GM21737 (cell line): ENCODE data around the gene RHOG.
A peak's percentile ranks its signal among the peaks of the same experiment; 100 is the strongest.
"Not testable (repeated sequence)": the region's sequence is repeated elsewhere in the genome, so short reads cannot be mapped to it uniquely, and the experiment has no call there.

Experiments
- ATAC-seq: cut with Tn5 transposase; IDR thresholded peaks from one replicate; pipeline ENCODE4 v1.9.1; 2021; ENCODE audit warnings: mild to moderate bottlenecking, moderate library complexity; ENCODE audit not compliant: unreplicated experiment

The RHOG gene

DNA sequence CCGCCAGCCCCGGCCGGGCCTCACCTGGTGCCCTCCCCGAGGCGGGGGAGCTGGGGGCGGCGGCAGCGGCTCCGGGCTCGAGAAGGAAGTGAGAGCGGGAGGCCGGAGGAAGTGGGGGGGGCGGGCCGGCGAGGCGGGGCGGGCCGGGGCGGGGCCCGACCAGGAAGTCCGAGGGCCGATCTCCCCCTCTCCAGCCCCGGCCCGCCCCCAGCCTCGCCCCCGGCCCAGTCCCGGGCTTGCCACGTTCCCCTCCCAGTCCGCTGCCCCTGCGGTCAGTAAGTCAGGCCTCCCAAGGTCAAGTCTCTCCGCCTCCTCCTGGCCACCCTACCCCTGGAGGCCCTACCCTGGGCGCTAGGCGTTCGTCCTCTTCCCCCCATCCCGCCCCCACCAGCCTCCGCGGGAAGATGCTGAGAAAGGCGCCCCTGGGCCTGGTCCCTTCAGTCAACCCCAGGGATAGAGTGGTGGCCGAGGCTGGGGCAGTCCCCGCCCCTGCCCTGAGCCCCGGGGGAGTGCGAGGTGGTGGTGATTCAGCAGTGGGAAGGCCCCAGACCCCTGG, at the start of gene RHOG:
Gene RHOG, minus strand, starts transcription at position 90 of the 556 bp plus-strand sequence. CDS start 12,821 bp downstream, outside the sequence.
- ATAC-seq: peak; percentile 43

DNA sequence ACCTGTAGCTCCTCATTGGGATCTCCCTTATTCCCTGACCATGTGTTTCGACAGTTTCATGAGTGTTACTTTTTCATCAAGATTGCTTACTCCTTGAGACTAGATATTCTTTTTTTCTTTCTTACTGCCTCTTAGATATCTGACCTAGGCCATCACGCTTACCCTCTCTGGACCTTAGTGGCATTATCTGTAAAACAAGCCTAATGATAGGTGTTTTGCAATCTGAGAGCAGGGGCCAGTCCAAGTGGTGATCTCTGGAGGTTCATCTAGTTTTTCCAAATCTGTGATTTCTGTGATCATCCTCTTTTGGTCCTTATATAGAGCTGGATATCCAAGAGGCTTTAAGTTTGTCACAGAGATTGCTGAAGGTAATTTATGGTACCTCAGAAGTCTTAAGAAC, 49.3 kb upstream of the RHOG start:
- no peak for ATAC-seq

DNA sequence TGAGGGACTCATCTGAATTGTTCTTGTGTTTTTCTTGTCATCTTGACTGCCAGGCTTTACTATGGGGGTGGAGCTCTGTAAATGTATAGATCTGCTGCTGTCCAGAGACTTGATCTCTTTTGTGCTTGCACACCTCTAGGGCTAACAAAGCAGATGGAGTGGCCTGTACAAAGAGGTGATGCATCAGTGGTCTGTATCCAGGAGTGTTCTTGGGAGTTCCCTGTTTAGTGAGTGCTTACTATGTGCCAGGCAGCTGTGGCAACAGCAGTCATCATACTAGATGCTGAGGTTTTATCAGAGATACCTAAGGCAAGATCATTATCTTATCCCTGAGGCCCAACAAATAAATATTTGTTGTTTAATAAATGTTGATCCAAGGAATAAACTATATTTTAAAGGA, 48.1 kb upstream of the RHOG start:
- no peak for ATAC-seq

GRCh38 chr11:3886985-3887384, 46.2 kb upstream of the RHOG start:
- ATAC-seq: no peak

- ATAC-seq: no peak
These were observed 45.1 kb upstream of the RHOG start for GRCh38 chr11:3885855-3886254.

DNA sequence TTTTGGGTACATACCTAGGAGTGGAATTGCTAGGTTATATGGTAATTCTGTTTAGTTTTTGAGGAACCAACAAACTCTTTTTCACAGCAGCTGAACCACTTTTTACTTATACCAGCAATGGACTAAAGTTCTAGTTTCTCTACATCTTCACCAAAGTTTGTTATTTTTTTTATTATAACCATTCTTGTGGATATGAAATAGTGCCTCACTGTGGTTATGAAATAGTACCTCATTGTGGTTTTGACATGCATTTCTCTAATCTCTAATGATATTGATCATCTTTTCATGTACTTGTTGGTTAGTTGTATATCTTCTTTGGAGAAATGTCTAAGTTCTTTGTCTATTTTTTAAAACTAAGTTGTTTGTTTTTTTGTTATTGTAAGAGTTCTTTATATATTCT, 41.9 kb upstream of the RHOG start:
- no peak for ATAC-seq

DNA sequence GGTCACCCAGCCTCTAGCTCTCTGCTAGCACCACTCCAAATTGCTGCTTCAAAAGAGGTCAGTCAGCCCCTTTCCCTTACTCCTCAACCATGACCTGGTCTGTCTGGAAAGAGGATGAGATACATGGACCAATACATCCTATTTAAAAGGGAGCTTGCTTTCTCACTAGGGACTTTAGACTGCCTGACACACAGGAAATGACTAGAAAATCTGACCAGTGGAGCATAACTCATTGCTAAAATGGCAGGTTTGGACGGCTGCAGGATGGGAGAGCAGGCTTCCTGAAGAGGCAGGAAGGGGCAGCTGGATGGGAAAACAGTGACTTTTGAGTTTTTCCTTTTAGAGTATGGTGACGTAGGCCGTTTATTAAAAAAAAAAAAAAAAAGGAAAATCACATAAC, 40.0 kb upstream of the RHOG start:
- peak; percentile 40 for ATAC-seq

DNA sequence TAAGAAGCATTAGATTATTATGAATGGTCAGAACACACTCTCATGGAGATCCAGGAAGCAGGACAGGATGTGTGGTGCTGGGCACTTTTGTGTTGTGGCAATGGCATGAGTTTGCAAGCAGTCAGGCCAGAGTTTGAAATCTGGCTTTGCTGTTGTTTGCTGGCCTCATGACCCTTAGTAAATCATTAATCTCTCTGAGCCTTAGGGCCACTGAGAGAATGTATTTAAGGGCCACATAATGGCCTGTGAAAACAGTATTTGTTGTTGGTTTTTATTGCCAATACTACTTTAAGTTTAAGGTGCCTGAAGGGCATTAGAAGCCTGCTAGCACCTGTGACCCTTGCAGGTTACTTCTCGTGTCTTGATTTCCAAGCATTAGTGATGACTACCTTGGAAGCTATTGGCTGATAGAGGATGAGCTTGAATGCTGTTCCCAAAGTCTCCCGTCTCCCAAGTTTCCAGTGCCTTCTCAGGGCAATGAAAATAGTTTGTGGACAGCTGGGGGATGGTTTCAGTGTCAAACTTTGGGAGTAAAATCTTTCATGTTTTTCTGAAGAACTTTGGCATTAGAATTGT, 39.3 kb upstream of the RHOG start:
- ATAC-seq: peak; percentile 36

- peak; percentile 40 for ATAC-seq
These were observed 38.6 kb upstream of the RHOG start for GRCh38 chr11:3879216-3879966.

- ATAC-seq: no peak
These were observed 37.5 kb upstream of the RHOG start for GRCh38 chr11:3878258-3878584.

DNA sequence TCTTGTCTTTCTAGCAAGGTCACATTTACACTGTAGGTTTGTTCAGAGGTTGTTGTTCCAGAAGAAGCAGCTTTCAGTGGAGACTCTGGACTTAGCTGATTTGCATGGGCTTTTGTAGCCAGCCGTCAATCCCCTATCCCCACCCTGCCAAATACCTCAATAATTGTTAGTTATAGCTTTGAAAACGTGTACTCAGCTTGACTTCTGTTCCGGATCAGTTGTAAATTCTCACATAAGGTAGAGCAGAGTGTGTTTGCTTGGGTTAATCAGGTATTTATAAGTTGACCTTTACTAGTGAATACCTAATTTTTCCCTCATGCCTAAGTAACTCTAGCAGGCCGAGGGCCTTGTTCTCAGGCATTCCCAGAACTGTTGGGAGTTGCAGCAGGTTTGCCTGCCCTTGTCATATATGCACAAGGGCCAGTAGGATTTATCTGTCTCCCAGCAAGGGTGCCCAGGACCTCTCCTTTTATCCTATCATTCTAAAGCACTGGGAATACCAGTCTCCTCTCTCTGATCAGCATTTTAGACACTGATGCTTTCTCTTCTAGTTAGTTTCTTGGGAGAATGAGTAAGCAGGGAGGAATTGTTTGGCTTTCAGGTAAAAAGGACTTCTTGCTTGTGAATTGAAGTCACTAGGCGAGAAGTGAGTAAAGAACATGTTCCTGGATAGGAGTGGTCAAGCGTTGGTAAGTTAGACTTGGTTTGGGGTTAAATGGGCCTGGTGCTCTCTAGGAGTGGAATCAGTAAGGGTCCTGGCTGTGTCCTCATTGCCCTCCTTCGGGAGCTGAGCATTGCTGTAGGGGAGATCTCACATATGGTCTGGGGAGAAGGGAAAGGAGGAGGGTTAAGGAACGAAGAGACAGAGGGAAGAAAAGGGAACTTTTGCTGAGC, 36.9 kb upstream of the RHOG start:
- no peak for ATAC-seq

- no peak for ATAC-seq
These were observed 35.9 kb upstream of the RHOG start for GRCh38 chr11:3876613-3877012.

- ATAC-seq: no peak
These were observed 33.1 kb upstream of the RHOG start for GRCh38 chr11:3873712-3874349.

DNA sequence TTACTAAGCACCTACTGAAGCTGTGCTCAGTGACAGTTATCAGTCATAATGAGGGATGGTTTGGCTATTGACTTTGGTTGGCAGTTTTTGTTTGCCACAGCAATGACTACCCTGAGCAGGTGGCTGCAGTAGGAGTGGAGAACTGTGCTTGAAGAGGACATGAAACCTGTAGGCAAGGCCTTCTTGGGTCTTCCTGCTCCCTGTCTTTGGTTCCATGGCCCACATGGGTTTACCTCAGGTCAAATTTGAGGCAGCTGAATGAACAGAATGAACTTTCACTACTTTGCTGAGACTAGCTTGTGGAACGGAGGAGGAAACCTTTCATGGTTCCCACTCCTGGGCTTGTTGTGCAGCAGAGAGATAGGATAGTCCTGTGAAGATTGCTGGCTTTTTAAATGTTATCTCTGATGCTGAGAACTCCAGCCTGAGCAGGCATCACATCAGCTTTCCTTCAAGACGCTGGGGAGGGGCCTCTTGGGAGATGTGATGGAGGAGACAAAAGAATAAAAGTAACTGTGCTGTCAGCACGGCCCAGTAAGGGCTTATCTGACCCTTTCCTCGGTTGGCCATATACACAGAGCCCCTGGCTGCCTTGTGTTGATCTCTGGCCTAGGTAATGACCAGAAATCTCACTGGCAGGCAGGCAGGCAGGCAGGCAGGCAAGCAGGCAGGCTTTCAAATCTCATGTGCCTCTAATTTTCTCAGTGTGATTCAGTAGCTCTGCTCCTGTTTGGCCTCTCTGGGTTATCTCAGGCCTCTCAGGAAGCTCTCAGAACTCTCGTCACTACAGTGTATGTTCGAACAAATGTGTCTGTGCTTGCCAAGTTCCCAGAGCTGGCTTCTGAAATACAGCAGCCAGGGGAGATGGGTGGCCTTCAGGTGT, 26.7 kb upstream of the RHOG start:
- peak; percentile 47 for ATAC-seq

DNA sequence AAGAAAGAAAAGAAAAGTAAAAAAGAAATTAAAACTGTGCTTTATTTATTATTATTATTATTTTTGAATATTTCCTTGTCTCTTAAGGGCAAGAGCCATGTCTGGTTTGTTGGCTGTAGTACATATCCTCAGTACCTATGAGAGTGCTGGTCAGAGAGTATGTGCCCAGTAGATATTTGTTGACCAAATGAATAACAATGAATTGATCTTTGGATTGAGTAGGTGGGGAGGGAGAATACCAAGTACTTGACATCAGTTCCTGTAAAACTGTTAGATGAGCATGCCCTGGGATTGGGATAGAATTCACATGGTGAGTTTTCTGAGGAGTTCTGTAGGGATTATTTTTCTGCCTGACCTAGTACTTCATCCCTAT, 26.1 kb upstream of the RHOG start:
- ATAC-seq: no peak

DNA sequence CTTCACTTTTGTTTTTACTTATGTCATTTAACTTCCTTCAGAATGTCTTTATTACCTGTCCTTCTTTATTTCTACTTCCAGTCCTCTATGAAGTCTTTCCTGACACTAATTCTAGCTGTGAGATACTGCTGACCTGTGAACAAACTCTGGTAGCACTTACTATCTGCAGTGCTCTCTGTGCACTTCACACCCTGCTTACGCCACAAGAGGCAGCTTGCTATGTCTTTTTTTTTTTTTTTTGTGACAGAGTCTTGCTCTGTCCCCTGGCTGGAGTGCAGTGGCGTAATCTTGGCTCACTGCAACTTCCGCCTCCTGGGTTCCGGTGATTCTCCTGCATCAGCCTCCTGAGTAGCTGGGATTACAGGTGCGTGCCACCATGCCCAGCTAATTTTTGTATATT, 25.4 kb upstream of the RHOG start:
- ATAC-seq: no peak

DNA sequence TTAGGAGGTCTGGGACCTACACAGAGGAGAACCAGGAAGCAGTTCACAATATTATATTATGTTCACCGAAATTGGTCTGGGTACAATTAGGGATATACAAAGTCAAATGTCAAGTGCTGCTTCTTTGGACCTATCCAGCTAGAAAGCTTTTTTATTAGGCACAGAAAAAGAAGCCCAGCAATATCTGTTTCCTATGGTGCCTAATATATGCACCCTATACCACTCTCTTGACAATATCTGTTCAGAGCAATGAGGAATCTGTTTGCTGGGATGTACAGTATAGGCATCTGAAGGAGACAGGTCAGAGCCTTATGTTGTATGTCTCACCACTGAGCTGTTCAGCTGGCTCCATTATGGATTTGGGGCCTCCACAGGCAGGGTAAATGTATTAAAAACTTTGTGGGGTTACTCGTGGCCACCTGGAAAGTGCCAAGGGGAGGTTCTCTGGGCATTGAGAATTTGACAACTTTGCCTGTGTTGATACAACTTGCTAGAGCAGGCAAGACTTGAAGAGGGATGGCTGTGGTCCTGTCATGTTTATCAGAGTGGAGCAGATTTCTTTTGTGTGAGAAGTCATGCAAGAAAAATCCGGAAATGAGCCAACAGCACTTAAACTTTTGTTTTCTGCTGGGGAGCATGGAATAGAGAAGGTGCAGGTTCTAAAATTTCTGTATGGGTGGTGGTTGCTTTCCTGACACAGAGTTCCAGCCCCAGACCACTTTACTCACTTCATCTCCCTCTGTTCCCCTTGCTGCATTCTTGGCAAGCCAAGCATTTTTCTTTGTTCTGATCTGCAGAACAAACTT, 24.8 kb upstream of the RHOG start:
- ATAC-seq: no peak

DNA sequence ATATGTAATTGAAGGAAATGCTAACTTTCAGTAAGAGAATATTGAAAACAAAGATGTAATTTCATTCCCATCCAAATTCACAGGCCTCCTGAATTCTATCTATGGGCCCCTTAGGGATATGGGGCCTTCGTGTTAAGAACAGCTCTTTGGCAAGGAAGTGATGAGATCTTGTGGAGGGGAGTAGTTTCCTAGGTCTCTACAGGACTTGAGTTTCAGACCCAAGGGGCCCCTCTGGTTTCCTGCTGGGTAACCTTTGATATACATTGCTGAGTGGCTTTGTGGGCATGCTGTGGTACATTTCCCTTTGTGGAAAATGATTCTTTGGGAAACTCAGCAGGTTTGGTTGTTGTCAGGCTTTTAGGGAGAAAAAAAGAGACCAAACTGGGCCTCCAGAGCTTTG, 20.9 kb upstream of the RHOG start:
- ATAC-seq: no peak

- not testable (repeated sequence) for ATAC-seq
These were observed 20.2 kb upstream of the RHOG start for GRCh38 chr11:3860898-3861393.
